HG03520 (cell line): ENCODE data around the gene HNRNPC.
"Not testable (repeated sequence)": the region's sequence is repeated elsewhere in the genome, so short reads cannot be mapped to it uniquely, and the experiment has no call there.

ENCODE experiments used
- ATAC-seq: cut with Tn5 transposase; IDR thresholded peaks from one replicate; pipeline ENCODE4 v1.9.1; 2021; ENCODE audit warnings: mild to moderate bottlenecking, moderate library complexity; ENCODE audit not compliant: unreplicated experiment

HNRNPC gene

DNA sequence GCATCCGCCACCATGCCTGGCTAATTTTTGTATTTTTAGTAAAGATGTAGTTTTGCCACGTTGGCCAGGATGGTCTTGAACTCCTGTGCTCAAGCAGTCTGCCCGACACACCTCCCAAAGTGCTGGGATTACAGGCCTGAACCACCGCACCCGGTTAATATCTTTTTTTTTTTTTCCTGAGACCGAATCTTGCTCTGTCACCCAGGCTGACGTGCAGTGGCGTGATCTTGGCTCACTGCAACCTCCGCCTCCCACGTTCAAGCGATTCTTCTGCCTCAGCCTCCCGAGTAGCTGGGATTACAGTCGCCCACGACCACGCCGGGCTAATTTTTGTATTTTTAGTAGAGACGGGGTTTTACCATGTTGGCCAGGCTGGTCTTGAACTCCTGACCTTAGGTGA, 3.4 kb upstream of the HNRNPC start:
- ATAC-seq: not testable (repeated sequence)

DNA sequence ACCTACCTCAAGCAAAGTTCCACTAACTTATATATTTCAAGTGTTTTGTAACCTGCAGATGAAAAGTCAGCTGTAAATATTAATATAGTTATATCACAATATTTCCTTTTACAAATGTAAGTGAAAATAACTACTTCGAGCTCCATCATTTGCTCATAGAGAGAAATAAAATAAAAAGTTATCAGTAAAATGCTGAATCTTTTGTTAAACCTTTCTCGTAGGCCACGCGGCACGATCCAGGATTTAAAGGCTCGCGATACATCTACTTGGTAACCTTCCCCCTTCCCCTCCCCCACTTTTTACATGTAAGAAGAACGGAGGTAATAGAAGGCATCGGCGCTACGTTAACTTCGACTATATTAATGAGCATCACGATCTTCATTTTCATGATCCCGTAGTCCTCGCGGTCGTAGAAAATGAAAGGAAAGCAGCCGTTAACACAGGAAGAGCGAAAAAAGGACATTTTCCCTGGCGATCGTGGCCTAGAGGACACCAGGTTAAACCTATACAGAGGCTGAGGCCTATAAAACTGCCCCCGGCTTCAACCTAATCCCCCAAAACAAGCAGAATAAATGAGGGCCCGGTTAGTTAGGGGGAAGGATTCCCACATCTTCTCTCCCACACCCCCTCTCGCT, 508 bp downstream of the HNRNPC start:
- no peak for ATAC-seq

- no peak for ATAC-seq
Measured at GRCh38 chr14:21267886-21268616, 1.2 kb downstream of the HNRNPC start.

GRCh38 chr14:21267431-21267845, 1.8 kb downstream of the HNRNPC start:
- no peak for ATAC-seq

DNA sequence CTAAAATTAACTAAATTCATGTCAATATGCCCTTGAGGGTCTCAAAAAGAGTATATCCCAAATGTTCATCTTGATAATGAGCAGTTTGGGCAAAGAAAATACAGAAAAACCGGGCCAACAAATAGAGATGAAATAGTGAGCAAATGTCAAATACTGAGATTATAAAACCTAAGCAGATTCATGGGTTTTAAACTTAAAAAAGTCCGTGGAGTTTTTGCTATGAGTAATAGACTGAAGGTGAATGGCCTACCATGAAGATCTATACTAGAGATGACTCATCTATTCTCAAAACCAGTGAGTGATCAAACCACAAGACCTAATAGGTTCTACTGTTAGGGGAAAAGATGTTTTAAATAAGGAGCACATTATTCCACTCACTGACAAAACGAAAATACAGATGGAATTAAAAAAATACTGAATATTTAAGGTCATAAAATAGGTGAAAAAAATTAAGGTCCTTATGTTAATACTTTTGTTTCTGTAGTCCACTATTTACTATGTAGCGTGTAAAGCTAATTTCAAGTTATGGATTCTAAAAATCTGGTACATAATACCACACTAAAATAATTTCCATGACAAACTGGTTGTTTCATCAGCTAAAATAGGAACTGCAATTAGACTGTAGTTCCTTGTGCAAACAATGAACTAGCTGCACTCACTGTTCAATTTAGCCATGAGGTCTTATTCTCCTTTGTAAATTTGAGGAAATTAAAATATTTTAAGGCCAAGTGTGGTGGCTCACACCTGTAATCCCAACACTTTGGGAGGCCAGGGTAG, 5.0 kb downstream of the HNRNPC start:
- peak; percentile 64 for ATAC-seq

GRCh38 chr14:21263284-21264024, 5.8 kb downstream of the HNRNPC start:
- ATAC-seq: no peak

DNA sequence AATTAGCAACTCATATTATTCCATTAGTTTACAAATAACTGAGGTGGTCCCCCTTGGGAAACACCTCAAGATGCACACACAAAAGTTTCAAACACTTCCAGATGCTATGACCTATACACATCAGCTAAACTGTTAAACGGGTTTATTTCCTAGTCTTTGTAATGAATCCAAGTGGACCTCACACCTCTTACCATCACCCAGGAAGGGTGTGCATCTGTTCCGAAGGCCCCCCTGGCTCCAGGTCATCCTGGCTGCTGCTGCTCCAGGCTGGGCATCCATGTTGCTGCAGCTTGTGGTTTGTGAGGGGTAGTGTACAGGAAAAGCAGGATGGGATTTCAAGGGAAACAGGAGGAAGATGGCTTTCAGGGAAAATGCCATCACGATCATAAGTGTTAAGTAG, 6.8 kb downstream of the HNRNPC start:
- no peak for ATAC-seq

- ATAC-seq: no peak
Measured at GRCh38 chr14:21261824-21262223, 7.4 kb downstream of the HNRNPC start.

GRCh38 chr14:21258889-21259787, 10.1 kb downstream of the HNRNPC start:
- ATAC-seq: no peak

GRCh38 chr14:21258005-21258888, 11.0 kb downstream of the HNRNPC start:
- ATAC-seq: no peak

GRCh38 chr14:21257394-21257909, 11.8 kb downstream of the HNRNPC start:
- ATAC-seq: no peak

- no peak for ATAC-seq
Measured at GRCh38 chr14:21256539-21257393, 12.5 kb downstream of the HNRNPC start.

GRCh38 chr14:21256102-21256447, 13.2 kb downstream of the HNRNPC start:
- not testable (repeated sequence) for ATAC-seq

- no peak for ATAC-seq
Measured at GRCh38 chr14:21255385-21256101, 13.7 kb downstream of the HNRNPC start.

- ATAC-seq: no peak
Measured at GRCh38 chr14:21252149-21252548, 17.1 kb downstream of the HNRNPC start.

- no peak for ATAC-seq
Measured at GRCh38 chr14:21251215-21251614, 18.0 kb downstream of the HNRNPC start.

DNA sequence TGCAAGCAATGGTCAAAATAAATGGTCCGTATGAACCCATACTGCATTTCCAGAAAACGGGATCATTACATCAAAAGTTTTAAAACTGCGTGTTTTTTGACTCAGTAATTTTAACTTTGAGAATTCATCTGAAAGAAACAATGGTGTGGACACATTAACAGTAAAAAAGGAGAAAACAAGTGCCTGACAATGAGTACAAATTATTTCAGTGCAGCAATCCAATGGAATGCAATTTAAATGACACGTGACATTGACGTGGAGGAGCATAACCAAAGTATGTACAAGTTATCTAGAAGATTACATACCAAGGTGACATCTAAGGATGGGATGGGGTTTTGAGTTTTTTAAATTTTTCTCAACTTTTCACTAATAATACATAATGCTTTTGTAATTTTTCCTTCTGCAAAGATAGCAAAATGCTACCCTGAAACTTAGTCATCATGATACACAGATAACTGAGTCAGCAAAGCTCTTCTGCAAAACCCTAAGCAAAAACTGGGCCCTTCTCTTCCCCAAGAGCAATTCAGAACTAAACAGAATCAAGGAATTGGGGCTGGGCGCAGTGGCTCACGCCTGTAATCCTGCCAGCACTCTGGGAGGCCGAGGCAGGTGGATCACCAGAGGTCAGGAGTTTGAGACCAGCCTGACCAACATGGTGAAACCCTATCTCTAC, 20.4 kb downstream of the HNRNPC start:
- ATAC-seq: no peak
